ENCODE results near the gene ADAM23. TPM values are rescaled to one million over a fixed set of nuclear protein-coding genes. Genes with fewer than 3 reads are reported as not detected.

The ADAM23 gene
- total RNA-seq, 2 donors from 2014 or later: under 0.01 to 0.26 TPM

DNA sequence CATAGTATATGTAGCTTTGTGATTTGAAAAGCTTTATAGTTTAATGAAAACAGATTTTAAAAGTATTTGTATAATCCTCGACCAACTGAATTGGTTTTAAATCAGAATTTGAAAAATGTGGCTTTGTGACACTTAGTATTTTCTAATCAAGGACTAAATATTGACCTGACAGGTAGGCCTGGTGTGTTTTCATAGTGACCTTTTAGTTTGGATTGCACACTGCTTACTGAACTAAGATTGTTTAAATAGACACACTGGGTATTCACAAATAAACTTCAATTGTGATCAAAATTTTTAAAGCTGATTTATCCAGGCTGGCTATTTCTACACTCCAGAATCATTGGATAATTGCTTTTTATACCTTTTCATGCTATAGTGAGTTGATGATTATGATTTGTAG is 167.1 kb downstream of the ADAM23 start:
- Histone ChIP-seq H3K36me3 (replicated peaks in 1 of 2; ENCODE audit: insufficient read depth in 1 of 2, low read depth in 2 of 2) (no peaks in the 10 kb centered on the region), H3K27ac (no peak overlapping the region), H3K9me3 (no peaks in the 10 kb centered on the region), H3K27me3 (no peaks in the 10 kb centered on the region), H3K4me1 (no peaks in the 10 kb centered on the region), H3K4me3 (no peak overlapping the region)
- ATAC-seq: no peak
- no peak for TF ChIP-seq POLR2A (IDR thresholded peaks at IDR 0.05)
- WGBS, 2 donors: 21 to 25% methylated on average over 1 of the region's 1 CpG
- no peak for DNase-seq
- intact Hi-C loops (cut with DNase I): no loop called here

DNA sequence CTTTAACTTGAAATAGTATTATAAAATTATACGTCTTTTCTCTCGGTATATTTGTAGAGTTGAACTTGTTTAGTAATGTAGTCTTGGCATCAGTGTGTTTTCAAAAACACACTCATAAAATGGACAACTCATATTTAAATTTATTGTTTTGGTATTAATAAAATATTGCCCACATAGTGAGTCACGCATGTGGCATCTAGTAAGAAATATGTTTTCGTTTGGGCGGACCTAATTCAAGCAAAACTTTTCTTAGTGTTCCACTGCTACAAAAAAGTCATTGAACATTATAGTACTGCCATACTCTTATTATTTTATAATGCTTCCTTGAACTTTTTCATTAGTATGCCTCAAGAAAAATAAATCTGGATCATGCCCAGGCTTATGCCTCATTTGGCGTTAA is 167.9 kb downstream of the ADAM23 start:
- intact Hi-C loops (cut with DNase I): no loop called here
- TF ChIP-seq POLR2A (IDR thresholded peaks at IDR 0.05): no peak
- TF ChIP-seq, protein P1, sequence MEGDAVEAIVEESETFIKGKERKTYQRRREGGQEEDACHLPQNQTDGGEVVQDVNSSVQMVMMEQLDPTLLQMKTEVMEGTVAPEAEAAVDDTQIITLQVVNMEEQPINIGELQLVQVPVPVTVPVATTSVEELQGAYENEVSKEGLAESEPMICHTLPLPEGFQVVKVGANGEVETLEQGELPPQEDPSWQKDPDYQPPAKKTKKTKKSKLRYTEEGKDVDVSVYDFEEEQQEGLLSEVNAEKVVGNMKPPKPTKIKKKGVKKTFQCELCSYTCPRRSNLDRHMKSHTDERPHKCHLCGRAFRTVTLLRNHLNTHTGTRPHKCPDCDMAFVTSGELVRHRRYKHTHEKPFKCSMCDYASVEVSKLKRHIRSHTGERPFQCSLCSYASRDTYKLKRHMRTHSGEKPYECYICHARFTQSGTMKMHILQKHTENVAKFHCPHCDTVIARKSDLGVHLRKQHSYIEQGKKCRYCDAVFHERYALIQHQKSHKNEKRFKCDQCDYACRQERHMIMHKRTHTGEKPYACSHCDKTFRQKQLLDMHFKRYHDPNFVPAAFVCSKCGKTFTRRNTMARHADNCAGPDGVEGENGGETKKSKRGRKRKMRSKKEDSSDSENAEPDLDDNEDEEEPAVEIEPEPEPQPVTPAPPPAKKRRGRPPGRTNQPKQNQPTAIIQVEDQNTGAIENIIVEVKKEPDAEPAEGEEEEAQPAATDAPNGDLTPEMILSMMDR (IDR thresholded peaks at IDR 0.05): no peak
- ATAC-seq (no peak), DNase-seq (no peak)
- Histone ChIP-seq H3K27ac (no peak overlapping the region), H3K27me3 (no peaks in the 10 kb centered on the region), H3K4me1 (no peaks in the 10 kb centered on the region), H3K36me3 (replicated peaks in 1 of 2; ENCODE audit: insufficient read depth in 1 of 2, low read depth in 2 of 2) (no peaks in the 10 kb centered on the region), H3K9me3 (no peaks in the 10 kb centered on the region), H3K4me3 (no peak overlapping the region)
- whole genome bisulfite sequencing, 2 donors: 89 to 90% methylated on average over 6 of the region's 6 CpGs

DNA sequence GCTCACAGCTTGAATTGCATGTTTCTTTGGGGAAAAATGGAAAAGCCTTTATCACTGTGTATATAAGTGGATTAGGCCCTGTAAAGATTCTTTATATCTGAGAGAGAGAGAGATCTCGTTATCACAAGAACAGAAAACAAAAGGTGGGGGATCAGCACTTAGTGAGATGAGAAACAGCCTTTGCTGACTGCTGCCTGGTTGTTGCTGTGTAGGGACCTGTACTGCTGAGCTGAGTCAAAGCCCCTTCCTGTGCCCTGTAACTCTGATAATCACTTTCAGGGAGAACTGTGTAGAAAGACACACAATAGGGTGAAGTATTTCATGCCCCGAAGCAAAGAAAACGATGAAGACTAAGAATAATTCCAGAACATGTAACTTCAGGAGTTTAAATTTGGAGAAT is 168.4 kb downstream of the ADAM23 start:
- intact Hi-C loops (cut with DNase I): no loop called here
- 39 to 42% methylated on average over 3 of the region's 3 CpGs for WGBS, 2 donors
- Histone ChIP-seq H3K9me3 (no peaks in the 10 kb centered on the region), H3K36me3 (replicated peaks in 1 of 2; ENCODE audit: insufficient read depth in 1 of 2, low read depth in 2 of 2) (no peaks in the 10 kb centered on the region), H3K27ac (no peak overlapping the region), H3K4me3 (no peak overlapping the region), H3K4me1 (no peaks in the 10 kb centered on the region), H3K27me3 (no peaks in the 10 kb centered on the region)
- ATAC-seq: no peak
- DNase-seq: no peak
- TF ChIP-seq POLR2A (IDR thresholded peaks at IDR 0.05): no peak
- TF ChIP-seq, protein P1 (IDR thresholded peaks at IDR 0.05): no peak

DNA sequence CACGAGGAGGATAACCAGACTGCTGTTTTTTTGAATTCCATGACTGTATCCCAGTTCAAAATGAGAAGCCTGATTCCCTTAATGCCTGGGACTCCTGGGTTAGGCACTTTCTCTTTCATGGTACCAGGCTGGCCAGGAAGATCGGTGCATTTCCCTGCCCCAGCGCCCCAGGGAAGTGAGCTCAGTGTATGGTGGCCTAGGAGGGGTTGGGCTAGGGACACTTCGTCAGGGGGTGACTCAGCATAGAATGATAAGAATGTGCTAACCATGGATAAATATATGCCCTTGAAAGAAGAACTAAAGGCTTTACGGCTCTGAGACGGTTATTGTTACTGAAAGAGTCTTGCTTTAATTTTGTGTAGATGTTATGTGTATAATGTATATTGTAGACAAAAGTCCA is 171.5 kb downstream of the ADAM23 start:
- no peaks in the 10 kb centered on the region for H3K36me3 ChIP-seq (replicated peaks in 1 of 2; ENCODE audit: insufficient read depth in 1 of 2, low read depth in 2 of 2)
- intact Hi-C loops (cut with DNase I): no loop called here
- H3K9me3 ChIP-seq: no peaks in the 10 kb centered on the region
- H3K27ac ChIP-seq: no peak overlapping the region
- no peak for DNase-seq
- WGBS, 2 donors: 59 to 64% methylated on average over 6 of the region's 6 CpGs
- H3K4me1 ChIP-seq: no peaks in the 10 kb centered on the region
- TF ChIP-seq, protein P1 (IDR thresholded peaks at IDR 0.05): no peak
- TF ChIP-seq POLR2A (IDR thresholded peaks at IDR 0.05): no peak
- no peak for ATAC-seq
- no peak overlapping the region for H3K4me3 ChIP-seq
- H3K27me3 ChIP-seq: no peaks in the 10 kb centered on the region

DNA sequence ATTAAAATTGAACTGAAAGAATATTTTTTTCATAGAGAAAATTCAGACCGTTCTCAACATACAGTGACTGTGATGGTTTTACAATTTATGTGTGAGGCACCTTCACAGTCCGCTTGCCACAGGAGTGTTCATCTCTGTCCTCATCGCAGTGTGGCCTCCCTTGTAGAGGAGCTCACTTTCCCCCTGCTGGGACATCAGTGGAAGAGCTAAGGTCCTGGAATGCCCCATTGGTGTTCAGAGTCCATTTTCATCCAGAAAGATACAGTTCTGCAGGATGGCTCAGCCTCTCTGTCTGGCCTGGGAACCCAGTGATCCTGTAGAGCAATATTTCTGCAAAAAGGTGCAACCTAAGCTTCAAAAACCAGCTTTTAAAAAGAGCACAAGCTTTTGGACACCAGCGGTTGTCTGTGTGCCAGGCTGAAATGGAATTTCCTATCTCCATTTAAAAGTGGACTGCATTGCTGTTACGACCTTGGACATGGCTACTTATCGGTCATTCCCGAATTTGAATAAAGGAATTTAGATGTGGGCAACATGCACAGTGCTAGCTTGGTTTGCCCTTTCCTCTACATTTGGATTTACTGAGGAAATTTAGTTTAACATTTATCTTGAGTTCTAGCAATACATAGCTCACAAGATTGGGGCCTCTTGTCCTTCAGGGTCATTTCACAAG is 172.2 kb downstream of the ADAM23 start:
- WGBS, 2 donors: 59 to 81% methylated on average over 7 of the region's 7 CpGs
- Histone ChIP-seq H3K4me3 (no peak overlapping the region), H3K4me1 (no peaks in the 10 kb centered on the region), H3K36me3 (replicated peaks in 1 of 2; ENCODE audit: insufficient read depth in 1 of 2, low read depth in 2 of 2) (no peaks in the 10 kb centered on the region), H3K27me3 (no peaks in the 10 kb centered on the region), H3K27ac (no peak overlapping the region), H3K9me3 (no peaks in the 10 kb centered on the region)
- intact Hi-C loops (cut with DNase I): no loop called here
- TF ChIP-seq, protein P1 (IDR thresholded peaks at IDR 0.05): no peak
- DNase-seq (no peak), ATAC-seq (no peak)

All from body of pancreas (tissue), 4 donors.